Smooth muscle cell (in vitro differentiated cells): ENCODE data around the gene RBM5. TPM values are rescaled to one million over a fixed set of nuclear protein-coding genes. Genes with fewer than 3 reads are reported as not detected.
A peak's percentile ranks its signal among the peaks of the same experiment; 100 is the strongest.

Source experiments
- DNase-seq: peaks from one replicate; lab custom pipeline; 2025; ENCODE audit not compliant: unreplicated experiment; lab: John Stamatoyannopoulos, UW
- H2AFZ ChIP-seq: fragments of 200-600 bp; sonication (generic); 2 replicates; pipeline ENCODE4 v1.6.0; 2016; ENCODE audit warnings: antibody characterized with exemption, low read depth, mild to moderate bottlenecking
- H3F3A ChIP-seq: fragments of 200-600 bp; sonication (generic); 2 replicates; pipeline ENCODE4 v1.6.0; 2017; ENCODE audit warnings: antibody characterized with exemption, low read depth
- H3K27ac ChIP-seq: fragments of 200-600 bp; sonication (generic); 2 replicates; pipeline ENCODE4 v1.5.1; 2016; ENCODE audit warnings: low read depth, mild to moderate bottlenecking
- H3K27me3 ChIP-seq: fragments of 200-600 bp; sonication (generic); 2 replicates; pipeline ENCODE4 v1.6.1; 2016; ENCODE audit warnings: low read depth, mild to moderate bottlenecking
- H3K36me3 ChIP-seq: fragments of 200-600 bp; sonication (generic); 2 replicates; pipeline ENCODE4 v1.5.1; 2016; ENCODE audit warnings: low read depth
- H3K4me1 ChIP-seq: fragments of 200-600 bp; sonication (generic); 2 replicates; pipeline ENCODE4 v1.5.1; 2016; ENCODE audit warnings: low read depth
- H3K4me2 ChIP-seq: fragments of 200-600 bp; sonication (generic); 2 replicates; pipeline ENCODE4 v1.6.0; 2016; ENCODE audit warnings: mild to moderate bottlenecking
- H3K4me3 ChIP-seq: fragments of 200-600 bp; sonication (generic); 2 replicates; pipeline ENCODE4 v1.5.1; 2016; ENCODE audit warnings: mild to moderate bottlenecking
- H3K79me2 ChIP-seq: fragments of 200-600 bp; sonication (generic); 2 replicates; pipeline ENCODE4 v1.6.0; 2016; ENCODE audit warnings: low read depth, mild to moderate bottlenecking
- H3K9ac ChIP-seq: fragments of 200-600 bp; sonication (generic); 2 replicates; pipeline ENCODE4 v1.6.0; 2016; ENCODE audit warnings: low read depth
- H3K9me3 ChIP-seq: fragments of 200-600 bp; sonication (generic); replicated peaks from 2 replicates; pipeline ENCODE4 v1.5.1; 2016; ENCODE audit warnings: low read depth
- H4K20me1 ChIP-seq: fragments of 200-600 bp; sonication (generic); 2 replicates; pipeline ENCODE4 v1.6.0; 2016; ENCODE audit warnings: low read depth
- CTCF ChIP-seq: fragments of 200-600 bp; sonication (generic); IDR thresholded peaks from 2 replicates; pipeline ENCODE4 v1.5.1; 2017; ENCODE audit warnings: borderline replicate concordance, mild to moderate bottlenecking, antibody characterized with exemption; ENCODE audit not compliant: insufficient read depth, poor library complexity, severe bottlenecking
- WGBS: methylation state at CpG from one replicate; pipeline ENCODE4 v1.1.7; 2016; ENCODE audit warnings: low lambda C conversion rate; 5-methylcytosine and 5-hydroxymethylcytosine counted together
- polyA plus RNA-seq: library from polyadenylated mRNA; unstranded; fragments of >200 nt; fragmentation: Nextera tagmentation; extraction: Ambion mirVana; gene quantifications from 2 replicates; pipeline ENCODE4 v1.2.1, GENCODE V29; 2016
- total RNA-seq: library from RNA; depleted of rRNA; stranded (reverse); fragments of >200 nt; gene quantifications from 2 replicates; pipeline ENCODE4 v1.2.3, GENCODE V29; 2014

The RBM5 gene
- total and polyA plus RNA-seq, 2 experiments from 2014 or later: 56.0 to 151 TPM

GRCh38 chr3:50138266-50139200, 49.8 kb downstream of the RBM5 start:
- Histone ChIP-seq H4K20me1 (no peaks in the 10 kb centered on the region), H3K4me3 (no peak overlapping the region), H2AFZ (no peak overlapping the region), H3K4me2 (peak overlapping the region; percentile 79), H3K27me3 (no peaks in the 10 kb centered on the region), H3K9ac (no peak overlapping the region), H3K27ac (no peak overlapping the region), H3K36me3 (no peaks in the 10 kb centered on the region), H3K79me2 (no peaks in the 10 kb centered on the region), H3K9me3 (no peaks in the 10 kb centered on the region), H3F3A (no peaks in the 10 kb centered on the region), H3K4me1 (peaks cover 33% of the 10 kb centered on the region)
- WGBS: 21% methylated on average over 11 of the region's 13 CpGs
- no peak for TF ChIP-seq CTCF
- DNase-seq: no peak

GRCh38 chr3:50139308-50139707, 50.6 kb downstream of the RBM5 start:
- WGBS: 61% methylated on average over 5 of the region's 6 CpGs

GRCh38 chr3:50139718-50140423, 51.2 kb downstream of the RBM5 start:
- Histone ChIP-seq H2AFZ (no peak overlapping the region), H3K27me3 (no peaks in the 10 kb centered on the region), H3K36me3 (no peaks in the 10 kb centered on the region), H3K9ac (no peak overlapping the region), H3K4me3 (no peak overlapping the region), H3K27ac (no peak overlapping the region), H3F3A (no peaks in the 10 kb centered on the region), H3K4me2 (no peak overlapping the region), H3K79me2 (no peaks in the 10 kb centered on the region), H4K20me1 (no peaks in the 10 kb centered on the region), H3K4me1 (peaks cover 33% of the 10 kb centered on the region), H3K9me3 (no peaks in the 10 kb centered on the region)
- WGBS: 94% methylated on average over 13 of the region's 13 CpGs
- no peak for TF ChIP-seq CTCF
- DNase-seq: no peak

More at GRCh38 chr3:50139308-50139707, 50.6 kb downstream of the RBM5 start:
- no peak for DNase-seq
- Histone ChIP-seq H3K27me3 (no peaks in the 10 kb centered on the region), H4K20me1 (no peaks in the 10 kb centered on the region), H3K4me2 (peak overlapping the region; percentile 79), H2AFZ (no peak overlapping the region), H3K4me3 (no peak overlapping the region), H3K4me1 (peaks cover 33% of the 10 kb centered on the region), H3K9ac (no peak overlapping the region), H3K9me3 (no peaks in the 10 kb centered on the region), H3K79me2 (no peaks in the 10 kb centered on the region), H3F3A (no peaks in the 10 kb centered on the region), H3K36me3 (no peaks in the 10 kb centered on the region), H3K27ac (no peak overlapping the region)
- TF ChIP-seq CTCF: no peak
